GM18498 (cell line): ENCODE measurements around the gene RNF44.

Experiments
- ATAC-seq: cut with Tn5 transposase; IDR thresholded peaks from one replicate; pipeline ENCODE4 v1.9.1; 2021; ENCODE audit warnings: mild to moderate bottlenecking, moderate library complexity; ENCODE audit not compliant: unreplicated experiment

RNF44 gene

DNA sequence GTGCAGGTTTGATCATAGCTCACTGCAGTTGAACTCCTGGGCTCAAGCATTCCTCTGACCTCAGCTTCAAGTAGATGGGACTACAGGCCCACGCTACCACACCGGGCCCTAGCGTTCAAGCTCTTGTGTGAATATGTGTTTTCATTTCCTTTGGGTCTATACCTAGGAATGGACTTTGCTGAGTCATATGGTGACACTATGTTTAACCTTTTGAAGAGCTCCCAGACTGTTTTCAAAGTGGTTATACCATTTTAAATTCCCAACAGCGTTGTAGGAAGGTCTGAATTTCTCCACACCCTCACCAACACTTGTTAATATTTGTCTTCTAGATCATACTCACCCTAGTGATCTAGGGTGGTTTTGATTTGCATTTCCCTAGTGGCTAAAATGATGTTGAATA, 55.5 kb downstream of the RNF44 start:
- ATAC-seq, result no peak
